Thymus (tissue), 11 donors: ENCODE data around the gene CRMP1. TPM values are rescaled to one million over a fixed set of nuclear protein-coding genes. Genes with fewer than 3 reads are reported as not detected.

Experiments
- DNase-seq, 9 donors: peaks; one replicate each; pipeline ENCODE4 v3.0.0-alpha.2; 2013; ENCODE audit warnings: low spot score in 9 of 9, low read depth in 6 of 9, missing footprints in 1 of 9
- H3K27ac ChIP-seq, 2 donors: one replicate each; pipeline ENCODE4 v1.5.1; 2013; ENCODE audit warnings: control low read depth in 1 of 2, low read depth in 1 of 2, low read length in 1 of 2, mild to moderate bottlenecking in 1 of 2, moderate library complexity in 1 of 2
- H3K27me3 ChIP-seq, 2 donors: one replicate each; pipeline ENCODE4 v1.5.1; 2013; ENCODE audit warnings: low read length in 1 of 2; ENCODE audit not compliant: control insufficient read depth in 2 of 2, insufficient read depth in 1 of 2
- H3K36me3 ChIP-seq, 2 donors: one replicate each; pipeline ENCODE4 v1.5.1; 2013; ENCODE audit warnings: low read length in 1 of 2, mild to moderate bottlenecking in 1 of 2, moderate library complexity in 1 of 2; ENCODE audit not compliant: control insufficient read depth in 2 of 2, insufficient read depth in 2 of 2
- H3K4me1 ChIP-seq, 2 donors: one replicate each; pipeline ENCODE4 v1.5.1; 2013; ENCODE audit warnings: low read length in 2 of 2; ENCODE audit not compliant: control insufficient read depth in 2 of 2, insufficient read depth in 2 of 2
- H3K4me3 ChIP-seq, 2 donors: one replicate each; pipeline ENCODE4 v1.5.1; 2013; ENCODE audit warnings: low read length in 2 of 2, control low read depth in 1 of 2, mild to moderate bottlenecking in 1 of 2
- H3K9me3 ChIP-seq, 2 donors: one replicate each; pipeline ENCODE4 v1.5.1; 2013; ENCODE audit warnings: low read length in 1 of 2, mild to moderate bottlenecking in 1 of 2; ENCODE audit not compliant: control insufficient read depth in 2 of 2, insufficient read depth in 1 of 2
- WGBS: extraction: QIAGEN DNeasy Blood & Tissue Kit; methylation state at CpG from one replicate; pipeline ENCODE4 v1.1.7; 2013; 5-methylcytosine and 5-hydroxymethylcytosine counted together
- polyA plus RNA-seq: library from polyadenylated mRNA; stranded (reverse); fragments of 200-250 nt; gene quantifications from one replicate; pipeline ENCODE4 v1.2.3, GENCODE V29; 2013
- total RNA-seq: library from RNA; stranded (reverse); fragments of 120-200 nt; gene quantifications from one replicate; pipeline ENCODE4 v1.2.4, GENCODE V29; 2013
- donor health status: healthy.

CRMP1 gene
- total and polyA plus RNA-seq, 2 donors: 1.7 to 7.0 TPM

- no peaks in the 10 kb centered on the region for H3K27me3 ChIP-seq
- H3K27ac ChIP-seq: no peak overlapping the region
- no peaks in the 10 kb centered on the region for H3K4me1 ChIP-seq
- H3K4me3 ChIP-seq: no peak overlapping the region
- no peaks in the 10 kb centered on the region for H3K9me3 ChIP-seq
- no peaks in the 10 kb centered on the region for H3K36me3 ChIP-seq
- DNase-seq: no peak
- 81% methylated on average over 3 of the region's 3 CpGs for WGBS
These were observed 29.7 kb upstream of the CRMP1 start for GRCh38 chr4:5922556-5922955.

GRCh38 chr4:5921981-5922380, 29.1 kb upstream of the CRMP1 start:
- Histone ChIP-seq H3K27me3 (no peaks in the 10 kb centered on the region), H3K27ac (no peak overlapping the region), H3K4me3 (no peak overlapping the region), H3K36me3 (no peaks in the 10 kb centered on the region), H3K4me1 (no peaks in the 10 kb centered on the region), H3K9me3 (no peaks in the 10 kb centered on the region)
- DNase-seq: no peak
- 58% methylated on average over 6 of the region's 6 CpGs for WGBS

- H3K27me3 ChIP-seq: no peaks in the 10 kb centered on the region
- WGBS: 52% methylated on average over 16 of the region's 16 CpGs
These were observed 28.5 kb upstream of the CRMP1 start for GRCh38 chr4:5921101-5921980.

DNA sequence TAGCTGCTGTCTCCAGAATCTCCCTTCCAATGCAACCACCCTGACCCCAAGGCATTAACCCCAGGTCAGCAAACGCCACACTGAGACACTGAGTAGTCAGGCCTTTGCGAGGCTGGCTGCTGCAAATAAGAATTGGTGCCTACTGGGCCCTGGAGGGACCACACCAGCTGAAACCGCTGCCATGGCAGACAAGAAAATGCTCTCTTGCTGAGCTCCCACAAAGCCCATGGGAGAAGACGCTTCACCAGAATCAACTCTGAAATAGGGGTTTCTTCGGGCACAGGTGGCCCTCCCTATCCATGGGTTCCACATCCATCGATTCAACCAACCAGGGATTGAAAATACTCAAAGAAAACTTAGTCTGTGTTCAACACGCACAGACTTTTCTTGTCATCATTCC, 26.7 kb upstream of the CRMP1 start:
- 93% methylated on average over 7 of the region's 7 CpGs for WGBS
- no peaks in the 10 kb centered on the region for H3K27me3 ChIP-seq
- no peaks in the 10 kb centered on the region for H3K9me3 ChIP-seq

More at GRCh38 chr4:5921101-5921980, 28.5 kb upstream of the CRMP1 start:
- Histone ChIP-seq H3K9me3 (no peaks in the 10 kb centered on the region), H3K36me3 (no peaks in the 10 kb centered on the region), H3K27ac (no peak overlapping the region), H3K4me1 (no peaks in the 10 kb centered on the region), H3K4me3 (no peak overlapping the region)
- no peak for DNase-seq

GRCh38 chr4:5919044-5919443, 26.2 kb upstream of the CRMP1 start:
- no peak for DNase-seq
- Histone ChIP-seq H3K4me1 (no peaks in the 10 kb centered on the region), H3K4me3 (no peak overlapping the region), H3K27ac (no peak overlapping the region), H3K36me3 (no peaks in the 10 kb centered on the region), H3K27me3 (no peaks in the 10 kb centered on the region), H3K9me3 (no peaks in the 10 kb centered on the region)
- WGBS: 88% methylated on average over 8 of the region's 8 CpGs

More for the DNA sequence above, 26.7 kb upstream of the CRMP1 start:
- no peaks in the 10 kb centered on the region for H3K4me1 ChIP-seq
- H3K27ac ChIP-seq: no peak overlapping the region
- H3K4me3 ChIP-seq: no peak overlapping the region
- no peak for DNase-seq
- H3K36me3 ChIP-seq: no peaks in the 10 kb centered on the region

DNA sequence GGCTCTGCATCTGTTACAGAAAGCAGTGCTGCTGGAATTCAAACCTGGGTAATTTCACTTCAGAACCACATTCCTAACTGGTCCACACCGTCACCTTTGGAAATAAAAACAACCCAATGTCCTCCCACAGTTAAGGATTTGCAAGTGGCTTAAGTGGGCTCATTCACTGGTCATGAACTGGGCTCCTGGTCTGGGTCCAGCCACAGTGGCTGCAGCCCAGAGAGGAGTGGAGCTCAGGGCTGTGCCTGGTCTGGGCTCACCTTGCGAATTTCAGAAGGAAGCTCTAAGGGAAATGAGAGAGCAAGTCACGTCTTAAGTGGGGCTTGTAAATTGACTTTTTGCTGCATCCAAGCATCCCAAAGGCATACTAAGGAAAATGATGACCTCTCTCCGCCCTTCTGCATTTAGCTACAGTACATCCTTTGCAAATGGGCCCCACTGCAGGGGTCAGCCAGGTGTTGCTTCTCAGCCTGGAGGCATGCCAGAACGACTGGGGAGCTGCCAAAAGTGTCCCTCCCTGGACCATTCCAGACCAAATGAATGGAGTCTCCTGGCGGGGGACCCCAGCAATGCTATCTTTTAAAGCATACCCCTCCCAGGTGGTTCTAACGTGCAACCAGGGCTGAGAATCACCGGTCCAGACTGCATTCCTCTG, 25.6 kb upstream of the CRMP1 start:
- Histone ChIP-seq H3K27ac (no peak overlapping the region), H3K9me3 (no peaks in the 10 kb centered on the region), H3K27me3 (no peaks in the 10 kb centered on the region), H3K4me1 (no peaks in the 10 kb centered on the region), H3K36me3 (no peaks in the 10 kb centered on the region), H3K4me3 (no peak overlapping the region)
- 61% methylated on average over 8 of the region's 8 CpGs for WGBS
- DNase-seq: no peak

GRCh38 chr4:5917672-5918071, 24.8 kb upstream of the CRMP1 start:
- no peak for DNase-seq
- H3K36me3 ChIP-seq: no peaks in the 10 kb centered on the region
- H3K27ac ChIP-seq: no peak overlapping the region
- no peaks in the 10 kb centered on the region for H3K9me3 ChIP-seq
- 75% methylated on average over 11 of the region's 11 CpGs for WGBS
- H3K4me3 ChIP-seq: no peak overlapping the region
- no peaks in the 10 kb centered on the region for H3K27me3 ChIP-seq
- no peaks in the 10 kb centered on the region for H3K4me1 ChIP-seq

DNA sequence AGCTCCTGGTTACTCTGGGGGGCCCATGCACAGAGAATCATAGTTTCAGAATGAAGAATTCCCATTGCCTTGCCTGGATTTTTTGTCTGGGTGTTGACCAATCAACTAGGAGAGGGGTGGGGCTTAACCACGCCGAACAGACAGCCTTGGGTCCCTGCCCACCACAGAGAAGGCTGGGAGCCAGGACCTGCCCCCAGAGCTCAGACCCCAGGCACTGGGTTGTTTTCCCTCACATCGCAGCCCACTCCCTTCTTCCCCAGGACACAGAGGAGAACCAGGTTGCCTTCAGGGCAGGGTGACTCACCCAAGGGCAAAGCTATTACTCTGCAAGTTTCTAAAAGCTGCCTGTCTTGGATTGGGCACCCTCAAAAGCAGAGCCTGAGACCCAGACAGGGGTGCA, 23.3 kb upstream of the CRMP1 start:
- no peaks in the 10 kb centered on the region for H3K4me1 ChIP-seq
- no peaks in the 10 kb centered on the region for H3K27me3 ChIP-seq
- no peaks in the 10 kb centered on the region for H3K36me3 ChIP-seq
- WGBS: 85% methylated on average over 3 of the region's 3 CpGs
- no peaks in the 10 kb centered on the region for H3K9me3 ChIP-seq
- no peak for DNase-seq
- no peak overlapping the region for H3K4me3 ChIP-seq
- H3K27ac ChIP-seq: no peak overlapping the region

DNA sequence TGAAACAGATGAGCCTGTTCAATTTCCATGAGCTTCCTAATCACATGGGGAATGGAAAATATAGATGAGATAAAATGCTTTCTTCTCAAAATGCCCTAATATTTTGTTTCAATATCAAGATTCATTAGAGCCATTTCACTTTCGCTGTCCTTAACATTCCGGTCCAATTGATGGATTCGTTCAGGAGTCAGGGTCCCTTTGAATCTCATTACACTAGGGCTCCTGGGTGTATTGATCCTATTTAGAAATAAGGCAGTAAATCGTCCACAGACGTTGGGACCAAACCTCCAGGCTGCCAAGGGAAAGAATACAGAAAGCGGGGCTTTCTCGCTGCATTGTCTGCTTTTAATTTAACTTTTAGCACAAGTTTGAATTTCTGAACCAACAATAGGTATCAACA, 20.6 kb upstream of the CRMP1 start:
- Histone ChIP-seq H3K4me1 (no peaks in the 10 kb centered on the region), H3K36me3 (no peaks in the 10 kb centered on the region), H3K4me3 (no peak overlapping the region), H3K27me3 (no peaks in the 10 kb centered on the region), H3K27ac (no peak overlapping the region), H3K9me3 (no peaks in the 10 kb centered on the region)
- no peak for DNase-seq
- WGBS: 87% methylated on average over 7 of the region's 7 CpGs
